GM23338 (cell line): ENCODE data around the gene HSPA14. TPM values are rescaled to one million over a fixed set of nuclear protein-coding genes. Genes with fewer than 3 reads are reported as not detected.

Experiments used
- CREB1 ChIP-seq: fragments of 250-450 bp; sonication (Bioruptor Pico); IDR thresholded peaks from 2 replicates; pipeline ENCODE4 v1.5.0; 2020; ENCODE audit warnings: low read depth, mild to moderate bottlenecking, moderate library complexity
- CTCF ChIP-seq, 2 experiments: fragments of 200-600 bp in 1 of 2; sonication (generic) in 1 of 2; conservative IDR thresholded peaks; 2 replicates each; pipeline versions ENCODE4 v1.5.1 to v1.6.1; 2016 to 2017; ENCODE audit warnings: antibody characterized with exemption in 2 of 2, low read depth in 2 of 2, mild to moderate bottlenecking in 2 of 2, moderate library complexity in 1 of 2
- ETS1 ChIP-seq: IDR thresholded peaks from 2 replicates; pipeline ENCODE4 v1.6.1; 2016; ENCODE audit warnings: antibody characterized with exemption
- STAT1 ChIP-seq: IDR thresholded peaks from one replicate; pipeline ENCODE4 v1.6.1; 2016; ENCODE audit warnings: antibody characterized with exemption; ENCODE audit not compliant: unreplicated experiment
- ZNF114 ChIP-seq: fragments of 250-450 bp; sonication (Bioruptor Pico); IDR thresholded peaks from 2 replicates; pipeline ENCODE4 v1.5.0; 2020; ENCODE audit warnings: mild to moderate bottlenecking, moderate library complexity
- ZNF462 ChIP-seq: fragments of 250-450 bp; sonication (Bioruptor Pico); IDR thresholded peaks from 2 replicates; pipeline ENCODE4 v1.5.0; 2020; ENCODE audit warnings: mild to moderate bottlenecking, moderate library complexity
- polyA plus RNA-seq: library from polyadenylated mRNA; unstranded; fragments of >200 nt; fragmentation: Nextera tagmentation; extraction: Ambion mirVana; gene quantifications from 2 replicates; pipeline ENCODE4 v1.2.1, GENCODE V29; 2016
- total RNA-seq: library from RNA; depleted of rRNA; stranded (reverse); fragments of >200 nt; shearing (Covaris generic); gene quantifications from 2 replicates; pipeline ENCODE4 v1.2.3, GENCODE V29; 2014

Gene HSPA14
- total and polyA plus RNA-seq, 2 experiments from 2014 or later, result 32.4 to 46.5 TPM

DNA sequence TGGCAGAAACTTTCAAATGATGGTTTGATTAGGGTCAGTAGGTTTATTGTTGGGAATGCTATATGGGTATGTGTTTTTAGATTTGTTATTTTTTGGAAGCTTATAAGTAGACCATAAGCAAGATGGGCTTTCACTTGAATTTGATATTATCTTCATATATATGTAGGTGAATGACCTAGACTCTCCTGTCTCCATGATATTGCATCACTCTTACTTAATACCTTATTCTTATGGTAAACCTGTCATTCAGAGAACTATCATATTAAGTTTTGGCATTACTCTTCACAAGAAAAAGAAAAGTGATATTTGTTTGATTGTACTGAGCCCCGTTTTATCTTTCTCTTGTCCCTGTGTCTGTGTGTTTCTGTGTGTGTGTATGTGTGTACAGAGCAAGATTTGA, 17.3 kb downstream of the HSPA14 start (continued):
- no peak for TF ChIP-seq ZNF462
- TF ChIP-seq STAT1, result no peak
- no peak for TF ChIP-seq CTCF (conservative IDR thresholded peaks at IDR 0.05; ENCODE audit: low read depth in 2 of 2)
- TF ChIP-seq CREB1 (CRISPR knock-in tag), result no peak
- TF ChIP-seq ZNF114 (CRISPR knock-in tag), result no peak
- no peak for TF ChIP-seq ETS1
